GM19452 (cell line): ENCODE data around the gene ASIC3.
"Not testable (repeated sequence)": the region's sequence is repeated elsewhere in the genome, so short reads cannot be mapped to it uniquely, and the experiment has no call there.

ENCODE experiments used
- ATAC-seq: cut with Tn5 transposase; IDR thresholded peaks from one replicate; pipeline ENCODE4 v1.9.1; 2021; ENCODE audit not compliant: unreplicated experiment

Gene ASIC3

GRCh38 chr7:151032936-151033863 is 15.1 kb upstream of the ASIC3 start:
- no peak for ATAC-seq

- no peak for ATAC-seq
Measured at GRCh38 chr7:151033864-151034249, 14.5 kb upstream of the ASIC3 start.

- no peak for ATAC-seq
Measured at GRCh38 chr7:151034312-151035025, 13.9 kb upstream of the ASIC3 start.

- ATAC-seq: no peak
Measured at GRCh38 chr7:151035026-151035717, 13.2 kb upstream of the ASIC3 start.

- no peak for ATAC-seq
Measured at GRCh38 chr7:151035902-151036301, 12.4 kb upstream of the ASIC3 start.

- no peak for ATAC-seq
Measured at GRCh38 chr7:151038951-151039849, 9.1 kb upstream of the ASIC3 start.

- no peak for ATAC-seq
Measured at GRCh38 chr7:151039850-151040548, 8.3 kb upstream of the ASIC3 start.

GRCh38 chr7:151040616-151041375 is 7.5 kb upstream of the ASIC3 start:
- ATAC-seq: no peak

- ATAC-seq: not testable (repeated sequence)
Measured at GRCh38 chr7:151043449-151043848, 4.9 kb upstream of the ASIC3 start.

GRCh38 chr7:151043959-151044358 is 4.4 kb upstream of the ASIC3 start:
- no peak for ATAC-seq

GRCh38 chr7:151045262-151045661 is 3.1 kb upstream of the ASIC3 start:
- ATAC-seq: no peak

- no peak for ATAC-seq
Measured at GRCh38 chr7:151045967-151046366, 2.4 kb upstream of the ASIC3 start.

- no peak for ATAC-seq
Measured at GRCh38 chr7:151046603-151047573, 1.4 kb upstream of the ASIC3 start.

- no peak for ATAC-seq
Measured at GRCh38 chr7:151048911-151049463, 656 bp downstream of the ASIC3 start.

- ATAC-seq: no peak
Measured at GRCh38 chr7:151051108-151051507, 2.8 kb downstream of the ASIC3 start.

GRCh38 chr7:151053096-151053495 is 4.8 kb downstream of the ASIC3 start:
- ATAC-seq: no peak

- no peak for ATAC-seq
Measured at GRCh38 chr7:151053751-151054150, 5.4 kb downstream of the ASIC3 start.

GRCh38 chr7:151056283-151056665 is 7.9 kb downstream of the ASIC3 start:
- no peak for ATAC-seq
